Measurements from ENCODE around the gene KRTAP5-5.
"Not testable (repeated sequence)": the region's sequence is repeated elsewhere in the genome, so short reads cannot be mapped to it uniquely, and the experiment has no call there.

Gene KRTAP5-5

DNA sequence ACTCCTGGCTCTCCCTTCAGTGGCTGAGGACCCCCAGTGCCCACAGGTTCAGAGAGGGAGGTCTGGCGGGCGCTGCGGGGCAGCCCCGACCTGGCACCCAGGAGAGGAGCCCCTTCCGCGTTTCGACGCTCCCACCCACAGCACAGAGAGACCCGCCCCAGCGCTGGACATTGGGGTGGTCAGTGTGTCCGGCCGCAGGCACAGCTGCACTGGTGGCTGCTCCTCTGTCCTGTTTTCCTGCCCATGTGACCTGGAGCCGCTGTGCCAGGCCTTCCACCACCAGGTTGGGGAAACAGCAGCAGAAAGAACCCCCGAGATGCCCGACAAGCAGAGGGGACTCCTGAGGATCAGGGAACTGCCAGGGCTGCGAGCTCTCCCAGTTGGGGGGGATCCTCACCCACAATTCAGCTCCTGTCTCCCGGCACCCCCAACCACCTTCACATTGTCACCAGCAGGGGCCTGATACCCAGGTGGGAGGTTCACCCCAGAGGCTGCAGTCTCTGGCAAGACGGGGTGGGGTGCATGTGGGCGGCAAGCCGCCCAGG, 13.6 kb downstream of the KRTAP5-5 start:
- FAIRE-seq = no peak

DNA sequence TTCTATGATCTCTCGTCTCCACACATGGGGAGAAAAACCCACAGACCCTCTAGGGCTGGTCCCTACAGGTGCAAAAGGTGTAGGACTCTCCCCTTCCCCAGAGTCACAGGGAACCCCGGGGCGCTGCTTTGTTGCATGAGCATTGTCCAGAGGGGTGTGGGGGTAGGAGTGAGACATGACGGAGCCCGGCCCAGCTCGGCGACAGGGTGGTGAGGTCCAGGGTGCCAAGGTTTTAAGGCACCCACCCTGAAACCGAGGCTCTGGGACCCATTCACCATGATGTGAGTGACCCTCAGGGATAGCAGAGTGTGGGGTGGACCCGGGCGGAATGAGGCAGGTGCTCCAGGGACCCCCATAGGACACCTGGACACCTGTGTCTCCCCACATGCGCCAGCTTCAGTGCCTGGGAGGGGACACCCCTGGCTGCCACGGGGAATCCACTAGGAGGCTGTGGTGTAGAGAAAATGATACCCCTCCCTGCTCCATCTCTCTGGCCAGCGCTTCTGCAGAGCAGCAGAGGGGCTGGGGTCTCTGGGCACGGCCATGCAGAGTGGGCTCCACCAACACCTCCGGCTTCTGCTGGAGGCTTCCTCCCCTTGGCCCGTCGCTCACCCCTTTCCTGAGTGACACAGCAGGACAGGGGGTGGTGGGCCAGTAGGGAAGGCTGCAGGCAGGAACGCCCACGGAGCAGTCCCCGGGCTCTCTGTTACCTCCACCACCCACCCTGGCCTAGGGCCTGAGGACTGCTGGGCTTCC, 15.2 kb downstream of the KRTAP5-5 start:
- no peak for FAIRE-seq

DNA sequence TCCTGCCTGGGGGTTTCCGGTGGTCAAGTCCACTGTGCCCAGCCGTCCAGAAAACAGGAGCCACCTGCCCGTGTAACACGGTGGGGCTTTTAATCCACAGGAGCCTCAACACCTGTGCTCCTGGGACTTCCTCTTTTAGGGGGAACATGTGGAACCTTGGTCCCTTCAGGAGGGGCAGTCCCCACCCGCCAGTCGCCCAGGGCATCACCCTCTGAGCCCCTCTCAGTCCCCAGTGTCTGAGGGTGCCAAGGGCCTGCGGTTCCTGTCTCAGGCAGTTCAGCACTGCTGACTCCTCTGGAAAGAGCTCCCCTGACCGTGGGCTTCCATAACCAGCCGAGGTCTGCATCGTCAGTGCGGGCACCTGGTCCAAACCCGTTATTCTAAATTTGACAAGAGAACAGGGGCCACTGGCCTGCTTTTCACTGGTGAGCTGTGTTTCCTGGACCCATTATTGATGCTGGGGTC, 15.8 kb downstream of the KRTAP5-5 start:
- no peak for FAIRE-seq

DNA sequence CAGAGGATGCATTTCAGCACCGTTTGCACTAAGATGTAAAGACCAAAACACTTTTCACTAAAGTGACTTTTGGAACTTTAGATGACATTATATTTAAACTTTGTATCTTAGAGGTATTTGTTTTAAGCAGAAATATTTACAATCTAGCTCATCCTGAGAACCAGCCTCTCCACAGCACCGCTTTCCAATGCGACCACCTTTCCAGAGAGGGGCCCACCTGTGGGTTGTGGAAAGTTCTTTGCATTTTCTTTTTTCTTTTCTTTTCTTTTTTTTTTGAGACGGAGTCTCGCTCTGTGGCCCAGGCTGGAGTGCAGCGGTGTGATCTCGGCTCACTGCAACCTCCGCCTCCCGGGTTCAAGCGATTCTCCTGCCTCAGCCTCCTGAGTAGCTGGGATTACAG, 17.0 kb downstream of the KRTAP5-5 start:
- not testable (repeated sequence) for FAIRE-seq

DNA sequence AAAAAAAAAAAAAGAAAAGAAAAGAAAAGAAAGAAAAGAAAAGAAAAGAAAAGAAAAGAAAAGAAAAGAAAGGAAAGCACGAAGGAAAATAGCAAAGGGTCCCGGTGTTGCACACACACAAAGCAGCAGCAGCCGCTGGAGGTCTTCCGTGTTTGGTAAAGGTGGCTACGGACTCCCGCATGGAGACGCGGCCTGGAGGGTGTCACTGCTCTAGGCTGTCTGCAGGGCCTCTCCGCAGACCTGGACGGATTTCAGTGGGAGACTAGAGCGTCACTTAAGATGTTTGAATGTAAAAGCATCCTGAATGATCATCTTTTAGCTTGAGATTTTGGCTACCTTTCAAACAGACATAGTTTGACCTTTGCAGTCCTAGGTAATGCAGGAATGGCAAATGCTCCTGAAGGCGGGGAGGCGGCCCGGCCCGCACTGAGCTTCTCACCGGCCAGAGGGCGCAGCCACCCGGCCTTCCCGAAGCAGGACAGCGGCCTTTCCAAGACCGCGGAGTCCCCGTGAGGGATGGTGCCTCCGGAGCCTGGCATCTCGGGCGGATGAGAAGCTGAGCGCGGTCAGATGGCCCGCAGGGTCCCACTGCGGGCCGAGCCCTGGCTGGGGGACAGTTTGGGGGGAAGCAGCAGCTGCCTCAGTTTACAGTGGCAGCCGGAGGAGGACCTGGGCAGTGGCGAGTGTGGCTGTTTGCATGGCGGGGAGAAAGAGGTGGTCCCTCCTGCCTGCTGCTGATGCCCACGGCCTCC, 18.5 kb downstream of the KRTAP5-5 start:
- FAIRE-seq = no peak

DNA sequence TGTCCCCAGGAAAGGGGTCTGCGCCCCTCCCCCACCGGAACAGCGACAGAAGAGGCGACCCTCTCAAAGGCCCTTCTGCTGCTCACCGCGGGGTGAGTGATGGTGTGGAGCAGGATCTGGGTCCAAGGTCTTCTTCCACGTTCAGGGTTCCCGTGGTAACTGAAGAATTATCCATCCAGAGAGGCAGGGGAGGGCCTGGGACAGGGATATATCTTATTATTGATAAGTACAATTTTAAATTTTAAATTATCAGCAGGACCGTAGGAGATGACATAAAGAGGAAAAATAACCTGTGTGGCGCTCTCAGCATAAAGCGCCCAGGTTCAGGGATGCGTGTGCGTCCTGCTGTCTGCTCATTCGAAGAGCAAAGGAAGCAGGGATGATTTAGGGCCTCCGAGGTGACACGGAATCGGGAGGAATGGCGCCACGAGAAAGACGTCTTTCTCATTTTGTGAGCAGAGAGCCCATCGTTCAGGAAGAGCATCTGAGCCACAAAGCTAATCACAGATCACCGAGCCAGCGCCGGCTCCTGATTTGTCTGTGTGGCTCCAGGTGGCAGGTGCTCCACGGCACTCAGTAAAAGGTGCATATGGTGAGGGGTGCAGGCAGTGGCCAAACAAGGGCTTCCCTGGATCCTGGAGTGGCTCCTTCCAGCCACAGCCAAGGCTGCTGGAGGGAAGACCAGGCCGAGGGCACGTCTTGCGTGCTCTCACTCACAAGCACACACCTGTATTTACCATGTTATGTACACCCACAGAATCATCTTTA, 19.3 kb downstream of the KRTAP5-5 start:
- no peak for FAIRE-seq

DNA sequence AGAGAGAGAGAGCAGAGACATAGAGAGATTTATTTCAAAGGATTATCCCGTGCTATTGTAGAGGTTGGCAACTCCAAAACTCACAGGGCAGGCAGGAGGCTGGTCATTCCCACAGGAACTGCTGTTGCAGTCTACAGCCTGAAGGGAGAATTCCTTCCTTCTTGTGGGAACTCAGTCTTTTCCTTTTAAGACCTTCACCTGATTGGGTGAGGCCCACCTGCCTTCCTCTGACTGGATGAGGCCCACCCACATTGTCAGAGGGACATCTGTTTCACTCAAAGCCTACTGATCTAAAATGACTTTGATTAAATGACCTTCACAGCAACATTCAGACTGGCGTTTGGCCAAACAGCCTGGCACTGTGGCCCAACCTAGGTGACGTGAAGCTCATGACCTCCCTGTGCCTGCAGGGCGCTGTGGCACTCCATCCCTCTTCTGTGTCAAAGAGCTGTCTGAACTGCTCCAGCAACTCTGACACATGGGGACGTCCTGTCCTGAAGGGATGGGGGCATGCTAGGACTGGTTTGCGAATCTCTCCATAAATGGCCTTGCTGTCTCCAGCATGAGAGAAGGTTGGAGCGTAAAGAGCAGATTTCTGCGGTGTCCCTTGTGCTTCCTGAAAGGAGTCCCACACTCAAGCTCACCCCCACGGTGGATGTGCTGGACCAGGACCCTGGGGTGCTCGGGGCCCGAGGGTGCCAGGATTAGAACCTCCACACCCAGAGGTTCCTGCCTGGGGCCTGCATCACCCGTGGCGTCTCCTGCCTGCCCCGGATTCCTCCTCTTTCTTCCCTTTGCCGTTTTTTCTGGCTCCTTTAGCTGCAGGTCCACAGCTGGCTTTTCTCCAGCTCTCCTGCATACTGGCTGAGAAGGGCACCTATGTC, 20.7 kb downstream of the KRTAP5-5 start:
- no peak for FAIRE-seq

DNA sequence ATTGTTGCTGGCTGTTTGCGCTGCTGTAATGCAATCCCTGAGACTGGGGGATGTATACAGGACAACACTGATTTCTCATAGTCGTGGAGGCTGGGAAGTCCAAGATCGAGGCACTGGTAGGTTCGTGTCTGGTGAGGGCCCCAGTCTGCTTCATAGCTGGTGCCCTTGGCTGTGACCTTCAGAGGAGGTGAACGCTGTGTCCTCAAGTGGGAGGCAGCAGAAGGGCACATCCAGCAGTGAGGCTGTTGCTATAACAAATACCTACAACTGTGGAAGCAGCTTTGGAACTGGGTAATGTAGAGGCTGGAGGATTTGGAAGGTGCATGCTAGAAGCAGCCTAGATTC, 21.3 kb downstream of the KRTAP5-5 start:
- no peak for FAIRE-seq

DNA sequence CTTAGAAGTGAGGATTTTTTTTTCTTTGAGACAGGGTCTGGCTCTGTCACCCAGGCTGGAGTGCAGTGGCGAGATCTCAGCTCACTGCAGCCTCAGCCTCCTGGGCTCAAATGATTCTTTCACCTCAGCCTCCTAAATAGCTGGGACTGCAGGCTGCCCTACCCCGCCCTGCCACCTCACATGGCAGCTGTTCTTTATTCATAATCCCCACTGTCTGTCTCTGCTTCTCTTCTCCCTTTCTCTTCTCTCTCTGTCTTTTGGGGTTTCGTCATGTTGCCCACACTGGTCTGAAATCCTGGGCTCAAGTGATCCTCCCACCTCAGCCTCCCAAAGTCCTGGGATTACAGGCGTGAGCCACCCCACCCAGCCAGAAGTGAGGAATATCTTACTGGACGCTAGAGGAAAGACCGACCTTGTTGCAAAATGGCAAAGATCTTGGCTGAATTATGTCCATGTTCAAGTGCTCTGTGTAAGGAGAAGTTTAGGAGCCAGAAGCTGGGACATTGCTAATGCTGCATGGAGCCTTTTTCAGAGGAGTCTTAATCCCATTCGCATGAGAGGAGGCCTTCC, 21.9 kb downstream of the KRTAP5-5 start:
- FAIRE-seq = no peak

DNA sequence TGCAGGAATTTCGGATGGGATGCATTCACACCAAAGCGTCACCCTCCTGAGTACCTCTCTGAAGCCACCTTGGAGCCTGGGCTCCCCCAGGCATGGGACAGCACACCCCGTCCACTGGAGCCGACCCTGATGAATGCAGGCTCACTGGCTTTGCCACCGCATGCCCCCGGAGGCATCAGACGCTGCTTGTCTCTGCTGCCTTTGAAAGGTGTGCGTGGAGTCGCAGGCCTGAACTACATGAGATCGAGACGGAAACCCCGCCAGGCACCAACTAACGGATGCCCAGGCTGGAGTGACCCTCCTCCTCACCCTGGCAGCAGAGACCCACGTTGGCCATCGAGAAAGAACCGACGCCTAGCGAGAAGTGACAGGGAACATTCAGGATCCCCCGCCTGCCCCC, 22.5 kb downstream of the KRTAP5-5 start:
- FAIRE-seq = no peak

DNA sequence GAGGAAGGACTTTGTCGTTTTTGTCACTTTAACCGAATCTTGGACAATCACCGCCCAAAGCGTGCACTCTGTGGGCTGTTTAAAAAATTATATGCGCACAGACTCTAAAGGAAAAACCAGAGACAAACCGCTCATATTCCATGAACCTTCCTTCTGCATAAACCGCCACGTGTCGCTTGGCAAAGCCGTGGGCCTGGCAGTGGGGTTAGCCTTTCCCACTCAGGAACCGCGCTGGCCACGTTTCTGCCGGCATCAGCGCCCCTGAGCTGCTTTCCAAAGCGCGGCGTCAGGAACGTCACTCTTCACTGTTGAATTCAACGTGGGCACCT, 22.8 kb downstream of the KRTAP5-5 start:
- FAIRE-seq = no peak

DNA sequence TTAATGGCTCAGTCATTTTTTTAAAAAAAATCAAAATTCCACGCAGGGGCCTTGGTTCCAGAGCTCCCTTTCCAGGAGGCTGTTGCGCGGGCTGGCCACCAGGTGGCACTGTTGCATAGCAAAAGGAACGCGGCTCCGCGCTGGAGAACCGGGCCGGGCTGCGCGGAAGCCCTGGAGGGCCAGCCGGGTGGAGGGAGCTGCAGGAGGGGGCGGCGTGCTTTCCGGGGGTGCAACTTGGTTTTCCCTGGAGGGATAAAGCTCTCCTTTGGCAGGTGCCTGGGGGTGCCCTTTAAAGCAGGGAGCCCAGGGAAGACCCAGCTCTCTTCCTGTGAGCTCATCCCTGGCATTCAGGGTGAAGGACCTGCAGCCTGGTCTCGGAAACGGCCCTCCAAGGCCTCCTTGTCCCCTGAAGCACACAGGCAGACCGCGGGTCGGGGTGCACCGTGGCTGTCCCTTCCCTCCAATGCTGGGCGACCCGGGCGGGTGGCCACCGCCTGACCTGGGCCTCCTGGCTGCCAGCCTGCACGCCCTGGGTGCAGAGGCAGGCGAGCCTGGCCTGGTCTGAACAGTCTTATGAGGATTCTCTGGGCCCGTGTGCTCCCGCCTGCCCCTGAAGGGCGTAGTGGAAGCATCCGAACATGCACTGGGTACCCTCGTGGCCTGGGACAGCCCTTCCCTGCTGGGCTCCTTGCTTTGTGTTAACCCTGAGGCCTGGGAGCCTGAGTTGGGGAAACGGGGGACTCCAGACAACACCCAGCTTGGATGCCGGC, 23.4 kb downstream of the KRTAP5-5 start:
- no peak for FAIRE-seq

DNA sequence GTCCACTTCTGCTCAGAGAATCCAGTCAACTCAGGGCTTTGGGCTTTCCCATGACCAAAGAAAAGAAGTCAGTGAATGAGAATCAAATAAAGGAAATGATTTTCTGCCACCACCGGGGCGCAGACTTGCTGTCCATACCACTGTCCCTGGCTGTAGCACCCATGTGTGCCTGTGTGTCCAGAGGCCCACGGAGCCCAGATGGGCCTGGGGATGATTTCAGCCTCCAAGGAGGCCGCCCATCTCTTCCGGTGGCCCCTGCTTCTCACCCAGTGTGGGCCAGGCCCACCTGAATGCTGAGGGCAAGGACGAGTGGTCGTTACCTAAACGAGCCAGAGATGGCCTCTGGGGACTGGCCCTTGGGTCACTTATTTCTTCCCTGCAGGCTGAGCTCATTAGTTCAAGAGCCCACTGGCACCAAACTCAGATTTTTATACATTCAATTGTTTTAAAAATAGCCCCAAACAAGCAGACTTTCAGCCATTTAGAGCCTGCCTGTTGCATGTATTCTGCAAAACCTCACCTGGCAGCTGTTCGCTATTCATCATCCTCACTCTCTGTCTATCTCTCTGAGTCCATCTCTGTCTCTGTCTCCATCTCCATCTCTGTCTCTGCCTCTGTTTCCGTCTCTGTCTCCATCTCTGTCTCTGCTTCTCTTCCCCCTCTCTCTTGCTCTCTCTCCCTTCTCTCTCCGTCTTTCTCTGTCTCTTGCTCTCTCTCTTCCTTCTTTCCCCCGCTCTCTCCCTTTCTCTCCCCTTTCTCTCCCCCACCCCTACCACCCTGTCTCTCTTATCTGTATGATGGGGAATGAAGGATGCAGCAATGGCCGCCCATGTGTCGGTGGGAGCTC, 24.2 kb downstream of the KRTAP5-5 start:
- FAIRE-seq = no peak

DNA sequence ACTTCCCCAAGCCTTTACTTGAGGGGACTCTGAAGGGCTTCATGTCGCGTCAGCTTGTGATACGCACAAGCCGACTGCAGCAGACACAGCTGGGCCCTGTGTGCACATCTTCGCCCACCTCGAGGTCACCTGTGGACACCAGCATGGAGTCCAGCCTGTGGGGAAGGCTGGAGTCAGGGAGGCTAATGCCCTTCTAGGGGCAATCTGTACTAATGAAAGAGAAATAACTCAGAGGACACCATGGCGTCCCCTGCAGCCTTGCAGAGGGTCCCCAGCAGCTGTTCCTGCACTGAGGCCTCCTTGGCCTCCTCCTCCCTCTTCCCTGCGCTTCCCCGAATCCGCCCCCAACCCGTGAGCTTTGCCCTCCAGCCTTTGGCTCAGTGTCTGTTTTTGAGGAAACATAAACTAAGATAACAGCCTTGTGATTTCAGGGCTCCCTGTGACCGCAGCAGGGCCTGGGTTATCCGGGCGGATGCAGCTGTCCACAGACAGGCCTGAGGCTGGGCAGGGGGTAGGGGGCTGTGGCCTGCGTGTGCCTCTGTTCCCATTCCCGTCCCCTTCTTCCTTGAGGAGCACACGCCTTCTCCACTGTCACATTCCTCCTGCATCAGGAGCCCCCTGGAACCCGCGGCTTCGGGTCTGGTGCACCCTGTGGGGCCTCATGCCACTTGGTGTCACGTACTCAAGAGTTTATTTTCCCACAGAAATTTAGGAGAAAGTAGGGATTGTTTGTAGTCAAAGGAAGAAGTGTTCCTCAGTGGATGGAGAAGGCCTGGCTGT, 25.0 kb downstream of the KRTAP5-5 start:
- no peak for FAIRE-seq

DNA sequence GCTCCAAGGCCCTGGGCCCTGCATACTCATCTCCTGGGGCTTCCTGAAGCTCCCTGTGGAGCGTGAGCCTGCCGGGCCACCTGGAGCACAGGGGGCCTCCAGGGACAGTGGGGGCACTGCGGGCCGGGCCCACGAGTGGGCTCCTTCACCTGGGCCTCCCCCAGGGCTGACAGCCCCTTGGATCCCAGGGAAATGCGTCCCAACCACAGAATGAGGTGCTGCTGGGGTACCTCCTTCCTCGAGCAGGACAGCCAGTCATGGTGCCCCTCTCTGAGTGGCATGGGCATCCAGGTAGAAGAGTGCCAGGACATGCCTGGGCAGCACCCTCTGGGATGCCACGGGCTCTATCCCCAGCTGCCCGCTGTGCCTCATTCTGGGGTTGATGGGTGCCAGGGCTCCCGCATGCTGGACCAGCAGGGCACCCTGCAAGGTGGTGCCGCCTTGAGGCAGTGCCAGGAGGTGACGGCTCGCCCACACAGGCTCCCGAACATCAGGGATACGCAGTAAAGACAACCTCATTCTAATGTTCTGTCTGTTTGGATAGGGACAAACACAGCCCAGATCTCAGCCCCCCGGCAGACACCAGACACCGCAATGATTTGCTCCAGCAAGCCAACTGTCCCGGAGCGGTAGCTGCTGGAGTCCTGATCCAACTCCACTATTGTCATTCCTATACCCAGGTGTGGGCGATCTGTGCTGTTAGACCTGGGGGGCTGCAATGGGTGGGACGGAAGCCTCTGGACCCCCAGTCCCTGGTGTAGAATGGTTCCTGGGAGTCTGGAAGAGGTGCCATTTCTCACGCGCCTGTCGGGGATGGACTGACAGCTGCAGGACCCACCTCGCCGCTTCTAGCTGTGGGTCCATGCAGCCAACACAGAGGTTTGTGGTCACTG, 25.8 kb downstream of the KRTAP5-5 start:
- FAIRE-seq = no peak

DNA sequence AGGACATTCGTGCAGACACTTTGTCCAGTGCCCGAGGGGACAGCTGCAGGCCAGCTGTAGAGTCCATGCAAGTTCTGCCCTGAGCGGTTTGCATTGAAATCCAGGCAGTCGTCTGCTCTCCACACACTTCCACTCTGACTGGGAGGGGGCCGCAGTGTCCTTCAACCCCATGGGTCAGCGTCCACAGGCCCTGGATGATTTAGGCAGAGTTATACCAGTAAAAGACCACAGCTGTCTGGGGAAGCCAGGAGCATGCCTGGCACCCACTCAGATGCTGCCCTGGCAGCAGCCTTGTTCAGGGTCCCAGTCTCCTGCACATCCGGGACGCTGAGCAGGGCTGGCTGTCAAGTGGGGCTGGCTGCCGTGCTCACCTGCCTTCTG, 26.5 kb downstream of the KRTAP5-5 start:
- FAIRE-seq = no peak

DNA sequence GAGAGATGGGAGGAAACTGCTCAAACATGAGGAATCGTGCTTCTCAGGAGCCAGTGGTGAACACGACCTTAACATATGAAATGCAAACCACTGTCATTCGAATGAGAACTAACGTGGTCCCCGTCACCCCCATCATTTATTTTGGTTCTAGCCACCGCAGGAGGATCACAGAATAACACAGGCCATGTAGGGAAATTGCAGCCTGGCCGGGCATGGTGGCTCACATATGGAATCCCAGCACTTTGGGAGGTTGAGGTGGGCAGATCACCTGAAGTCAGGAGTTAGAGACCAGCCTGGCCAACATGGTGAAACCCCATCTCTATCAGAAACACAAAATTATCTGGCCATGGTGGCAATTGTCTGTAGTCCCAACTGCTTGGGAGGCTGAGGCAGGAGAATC, 27.1 kb downstream of the KRTAP5-5 start:
- FAIRE-seq = no peak

DNA sequence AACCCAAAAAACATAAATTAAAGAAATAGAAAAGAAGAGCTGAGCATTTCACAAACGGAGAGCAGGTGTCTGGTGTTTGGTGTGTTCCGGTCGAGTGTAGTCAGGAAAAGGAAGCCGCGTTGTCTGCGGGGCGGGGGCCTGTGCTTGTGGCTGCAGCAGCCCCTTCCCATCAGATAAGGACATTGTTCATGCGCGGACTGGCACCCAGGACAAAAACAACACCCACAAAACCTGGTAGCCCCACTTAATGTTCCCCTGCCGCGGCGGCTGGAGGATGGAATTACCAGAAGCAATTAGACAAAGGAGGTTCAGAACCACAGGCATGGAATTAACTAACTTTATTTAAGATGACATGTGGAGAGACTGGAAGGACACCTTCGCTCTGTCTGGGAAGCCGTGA, 29.9 kb downstream of the KRTAP5-5 start:
- FAIRE-seq = no peak

Data from TTC549 (cell line).